Type B pancreatic cell (in vitro differentiated cells): ENCODE results near the gene CARHSP1. TPM values are rescaled to one million over a fixed set of nuclear protein-coding genes. Genes with fewer than 3 reads are reported as not detected.
"Not testable (repeated sequence)": the region's sequence is repeated elsewhere in the genome, so short reads cannot be mapped to it uniquely, and the experiment has no call there.

Source experiments
- DNase-seq: peaks from one replicate; pipeline ENCODE4 v3.0.0; 2021; ENCODE audit warnings: mixed read lengths; ENCODE audit not compliant: unreplicated experiment; ENCODE audit errors: extremely low spot score
- H3K27ac Mint-ChIP-seq: 2 replicates; pipeline ENCODE4 v1.8.0; 2021; ENCODE audit warnings: mild to moderate bottlenecking, mixed read lengths
- H3K27me3 Mint-ChIP-seq: 2 replicates; pipeline ENCODE4 v1.8.0; 2021; ENCODE audit warnings: mixed read lengths
- H3K36me3 Mint-ChIP-seq: 2 replicates; pipeline ENCODE4 v1.8.0; 2021; ENCODE audit warnings: mixed read lengths
- H3K4me1 Mint-ChIP-seq: one replicate; pipeline ENCODE4 v1.8.0; 2021; ENCODE audit warnings: mixed read lengths; ENCODE audit not compliant: unreplicated experiment
- H3K4me3 Mint-ChIP-seq: 2 replicates; pipeline ENCODE4 v1.8.0; 2021; ENCODE audit warnings: mild to moderate bottlenecking, mixed read lengths
- H3K9me3 Mint-ChIP-seq: 2 replicates; pipeline ENCODE4 v1.8.0; 2021; ENCODE audit warnings: mixed read lengths
- CTCF ChIP-seq: fragments of 200-600 bp; sonication (generic); conservative IDR thresholded peaks from 2 replicates; pipeline ENCODE4 v1.5.0; 2021; ENCODE audit warnings: antibody characterized with exemption, mild to moderate bottlenecking
- total RNA-seq: library from RNA; stranded (reverse); gene quantifications from 2 replicates; pipeline ENCODE4 v1.2.1, GENCODE V29; 2021; ENCODE audit warnings: low replicate concordance

The CARHSP1 gene
- total RNA-seq, 1 donor from 2014 or later, result 84.6 TPM

- Mint-ChIP-seq H3K4me3 (no peak overlapping the region), H3K4me1 (peaks cover 11% of the 10 kb centered on the region), H3K27me3 (no peaks in the 10 kb centered on the region), H3K27ac (no peak overlapping the region), H3K9me3 (no peaks in the 10 kb centered on the region), H3K36me3 (peaks cover 23% of the 10 kb centered on the region)
- DNase-seq, result no peak
- no peak for TF ChIP-seq CTCF
These were observed 60.8 kb downstream of the CARHSP1 start for GRCh38 chr16:8808009-8808408.

GRCh38 chr16:8807189-8807588, 61.6 kb downstream of the CARHSP1 start:
- Mint-ChIP-seq H3K4me3 (no peak overlapping the region), H3K27me3 (no peaks in the 10 kb centered on the region), H3K27ac (no peak overlapping the region), H3K4me1 (peaks cover 3% of the 10 kb centered on the region), H3K9me3 (no peaks in the 10 kb centered on the region), H3K36me3 (peaks cover 18% of the 10 kb centered on the region)
- no peak for DNase-seq
- TF ChIP-seq CTCF, result no peak

- H3K4me1 Mint-ChIP-seq, result no peaks in the 10 kb centered on the region
These were observed 62.4 kb downstream of the CARHSP1 start for GRCh38 chr16:8806272-8806983.

GRCh38 chr16:8804313-8804712, 64.5 kb downstream of the CARHSP1 start:
- DNase-seq, result no peak
- no peak overlapping the region for H3K27ac Mint-ChIP-seq
- no peaks in the 10 kb centered on the region for H3K27me3 Mint-ChIP-seq
- no peak for TF ChIP-seq CTCF
- H3K4me3 Mint-ChIP-seq, result no peak overlapping the region
- H3K36me3 Mint-ChIP-seq, result peaks cover 17% of the 10 kb centered on the region
- no peaks in the 10 kb centered on the region for H3K9me3 Mint-ChIP-seq
- H3K4me1 Mint-ChIP-seq, result peaks cover under 1% of the 10 kb centered on the region

More at GRCh38 chr16:8806272-8806983, 62.4 kb downstream of the CARHSP1 start:
- no peaks in the 10 kb centered on the region for H3K9me3 Mint-ChIP-seq
- no peak overlapping the region for H3K4me3 Mint-ChIP-seq
- no peak for TF ChIP-seq CTCF
- H3K27ac Mint-ChIP-seq, result no peak overlapping the region
- H3K36me3 Mint-ChIP-seq, result peaks cover 17% of the 10 kb centered on the region
- H3K27me3 Mint-ChIP-seq, result no peaks in the 10 kb centered on the region
- no peak for DNase-seq

GRCh38 chr16:8803733-8804132, 65.1 kb downstream of the CARHSP1 start:
- not testable (repeated sequence) for DNase-seq, H3K9me3 Mint-ChIP-seq, H3K27ac Mint-ChIP-seq

More at GRCh38 chr16:8803733-8804132, 65.1 kb downstream of the CARHSP1 start:
- H3K36me3 Mint-ChIP-seq, result peaks cover 13% of the 10 kb centered on the region
- not testable (repeated sequence) for H3K27me3 Mint-ChIP-seq, H3K4me1 Mint-ChIP-seq, H3K4me3 Mint-ChIP-seq

Other genes with a start within 250 kb of the CARHSP1 start
- gene METTL22, start 247.3 kb downstream of the CARHSP1 start, total RNA-seq, result 35.4 and 42.3 TPM in 2 replicates
- 21.1 and 32.1 TPM in 2 replicates for gene ABAT, start 194.4 kb downstream of the CARHSP1 start, total RNA-seq
- gene TMEM186, start 71.4 kb downstream of the CARHSP1 start, total RNA-seq, result 14.2 and 18.4 TPM in 2 replicates
- gene PMM2, start 71.2 kb downstream of the CARHSP1 start, total RNA-seq, result 35.5 and 64.3 TPM in 2 replicates
- gene LITAFD, start 13.3 kb upstream of the CARHSP1 start, total RNA-seq, result not detected in 2 replicates
- gene USP7, start 94.9 kb upstream of the CARHSP1 start, total RNA-seq, result 106 and 118 TPM in 2 replicates
- 58.4 and 66.2 TPM in 2 replicates for gene HAPSTR1, start 222.6 kb upstream of the CARHSP1 start, total RNA-seq